ENCODE data around the gene ERP27. TPM values are rescaled to one million over a fixed set of nuclear protein-coding genes. Genes with fewer than 3 reads are reported as not detected.

The ERP27 gene
- total RNA-seq, 4 donors from 2014 or later: 0.42 TPM; not detected in 3

- intact Hi-C loops (cut with DNase I; ENCODE audit: low total_unique reads): no loop called here
- no peaks in the 10 kb centered on the region for H3K4me1 ChIP-seq
- no peak for DNase-seq
- no peaks in the 10 kb centered on the region for H3K9me3 ChIP-seq
- H3K4me3 ChIP-seq: no peak overlapping the region
- no peak for ATAC-seq
- no peak overlapping the region for H3K27ac ChIP-seq
- H3K36me3 ChIP-seq: no peaks in the 10 kb centered on the region
- TF ChIP-seq CTCF (IDR thresholded peaks at IDR 0.05 in 4 of 5, conservative IDR thresholded peaks at IDR 0.05 in 1 of 5) (no peak), POLR2A (IDR thresholded peaks at IDR 0.05) (no peak)
- no peaks in the 10 kb centered on the region for H3K27me3 ChIP-seq
- in situ Hi-C loops (cut with MboI; ENCODE audit: low sequenced_read_pairs in 4 of 4): loop anchor here in 3 of 4 donors (25.0 kb wide), 1 partner anchor 347 kb away; no protein-coding TSS in a partner anchor
Measured at GRCh38 chr12:14984036-14984435, 45.7 kb upstream of the ERP27 start.

GRCh38 chr12:14982991-14983390, 44.7 kb upstream of the ERP27 start:
- DNase-seq (no peak), ATAC-seq (no peak)
- intact Hi-C loops (cut with DNase I; ENCODE audit: low total_unique reads): no loop called here
- H3K27ac ChIP-seq: no peak overlapping the region
- TF ChIP-seq CTCF (IDR thresholded peaks at IDR 0.05 in 4 of 5, conservative IDR thresholded peaks at IDR 0.05 in 1 of 5) (no peak), POLR2A (IDR thresholded peaks at IDR 0.05) (no peak)
- H3K27me3 ChIP-seq: no peaks in the 10 kb centered on the region
- no peaks in the 10 kb centered on the region for H3K9me3 ChIP-seq
- in situ Hi-C loops (cut with MboI; ENCODE audit: low sequenced_read_pairs in 4 of 4): loop anchor here in 3 of 4 donors (25.0 kb wide), 1 partner anchor 346 kb away; no protein-coding TSS in a partner anchor
- H3K4me1 ChIP-seq: no peaks in the 10 kb centered on the region
- H3K36me3 ChIP-seq: no peaks in the 10 kb centered on the region
- no peak overlapping the region for H3K4me3 ChIP-seq

- ATAC-seq (no peak), DNase-seq (no peak)
- H3K36me3 ChIP-seq: no peaks in the 10 kb centered on the region
- intact Hi-C loops (cut with DNase I; ENCODE audit: low total_unique reads) (no loop called here), in situ Hi-C loops (cut with MboI; ENCODE audit: low sequenced_read_pairs in 4 of 4) (loop anchor here in 3 of 4 donors (25.0 kb wide), 1 partner anchor 345 kb away; no protein-coding TSS in a partner anchor)
- no peaks in the 10 kb centered on the region for H3K27me3 ChIP-seq
- no peaks in the 10 kb centered on the region for H3K9me3 ChIP-seq
- H3K4me3 ChIP-seq: no peak overlapping the region
- no peaks in the 10 kb centered on the region for H3K4me1 ChIP-seq
- no peak overlapping the region for H3K27ac ChIP-seq
- TF ChIP-seq CTCF (IDR thresholded peaks at IDR 0.05 in 4 of 5, conservative IDR thresholded peaks at IDR 0.05 in 1 of 5) (no peak), POLR2A (IDR thresholded peaks at IDR 0.05) (no peak)
Measured at GRCh38 chr12:14982562-14982961, 44.2 kb upstream of the ERP27 start.

GRCh38 chr12:14981049-14981448, 42.7 kb upstream of the ERP27 start:
- Histone ChIP-seq H3K9me3 (no peaks in the 10 kb centered on the region), H3K4me3 (no peak overlapping the region), H3K27ac (no peak overlapping the region), H3K4me1 (no peaks in the 10 kb centered on the region), H3K36me3 (no peaks in the 10 kb centered on the region), H3K27me3 (no peaks in the 10 kb centered on the region)
- ATAC-seq (no peak), DNase-seq (no peak)
- in situ Hi-C loops (cut with MboI; ENCODE audit: low sequenced_read_pairs in 4 of 4) (loop anchor here in 3 of 4 donors (25.0 kb wide), 1 partner anchor 344 kb away; no protein-coding TSS in a partner anchor), intact Hi-C loops (cut with DNase I; ENCODE audit: low total_unique reads) (no loop called here)
- TF ChIP-seq POLR2A (IDR thresholded peaks at IDR 0.05) (no peak), CTCF (IDR thresholded peaks at IDR 0.05 in 4 of 5, conservative IDR thresholded peaks at IDR 0.05 in 1 of 5) (no peak)

- Histone ChIP-seq H3K4me3 (no peak overlapping the region), H3K9me3 (no peaks in the 10 kb centered on the region), H3K4me1 (no peaks in the 10 kb centered on the region), H3K36me3 (no peaks in the 10 kb centered on the region), H3K27ac (no peak overlapping the region), H3K27me3 (no peaks in the 10 kb centered on the region)
- ATAC-seq (no peak), DNase-seq (no peak)
- in situ Hi-C loops (cut with MboI; ENCODE audit: low sequenced_read_pairs in 4 of 4) (loop anchor here in 3 of 4 donors (25.0 kb wide), 1 partner anchor 342 kb away; no protein-coding TSS in a partner anchor), intact Hi-C loops (cut with DNase I; ENCODE audit: low total_unique reads) (no loop called here)
- TF ChIP-seq CTCF (IDR thresholded peaks at IDR 0.05 in 4 of 5, conservative IDR thresholded peaks at IDR 0.05 in 1 of 5) (no peak), POLR2A (IDR thresholded peaks at IDR 0.05) (no peak)
Measured at GRCh38 chr12:14979468-14979867, 41.1 kb upstream of the ERP27 start.

Data from gastrocnemius medialis (tissue), 4 donors.